ENCODE results near the gene CCNL2.

The CCNL2 gene

DNA sequence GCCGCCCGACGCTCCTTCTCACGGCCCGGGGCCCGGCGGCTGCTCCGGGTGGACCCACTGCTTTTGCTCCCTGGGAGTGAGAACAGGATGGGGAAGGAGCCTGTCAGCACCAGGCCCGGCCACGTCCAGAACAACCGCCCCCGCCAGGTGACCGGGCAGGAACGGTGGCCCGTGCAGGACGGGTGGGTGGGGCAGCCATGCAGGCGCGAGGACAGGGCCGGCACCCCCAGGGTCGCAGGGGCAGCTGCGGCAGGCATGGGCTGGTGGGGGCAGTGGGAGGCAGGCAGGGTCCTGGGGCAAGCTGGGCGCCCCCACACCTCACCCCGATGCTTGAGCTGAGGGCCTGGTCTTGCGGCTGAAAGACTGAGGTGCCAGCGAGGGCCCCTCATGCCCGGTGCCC is 62.7 kb downstream of the CCNL2 start:
- H3K9me3 ChIP-seq (ENCODE audit: insufficient read depth, low read length, severe bottlenecking) = no peaks in the 10 kb centered on the region
- no peak overlapping the region for H2AFZ ChIP-seq (ENCODE audit: low read depth, low read length)
- H3K4me3 ChIP-seq (ENCODE audit: low read depth in 1 of 2, low read length in 2 of 2) = no peak overlapping the region
- no peak for TF ChIP-seq EZH2 (IDR thresholded peaks at IDR 0.05; ENCODE audit: borderline replicate concordance, low read depth, low read length, severe bottlenecking)
- TF ChIP-seq, protein P1, sequence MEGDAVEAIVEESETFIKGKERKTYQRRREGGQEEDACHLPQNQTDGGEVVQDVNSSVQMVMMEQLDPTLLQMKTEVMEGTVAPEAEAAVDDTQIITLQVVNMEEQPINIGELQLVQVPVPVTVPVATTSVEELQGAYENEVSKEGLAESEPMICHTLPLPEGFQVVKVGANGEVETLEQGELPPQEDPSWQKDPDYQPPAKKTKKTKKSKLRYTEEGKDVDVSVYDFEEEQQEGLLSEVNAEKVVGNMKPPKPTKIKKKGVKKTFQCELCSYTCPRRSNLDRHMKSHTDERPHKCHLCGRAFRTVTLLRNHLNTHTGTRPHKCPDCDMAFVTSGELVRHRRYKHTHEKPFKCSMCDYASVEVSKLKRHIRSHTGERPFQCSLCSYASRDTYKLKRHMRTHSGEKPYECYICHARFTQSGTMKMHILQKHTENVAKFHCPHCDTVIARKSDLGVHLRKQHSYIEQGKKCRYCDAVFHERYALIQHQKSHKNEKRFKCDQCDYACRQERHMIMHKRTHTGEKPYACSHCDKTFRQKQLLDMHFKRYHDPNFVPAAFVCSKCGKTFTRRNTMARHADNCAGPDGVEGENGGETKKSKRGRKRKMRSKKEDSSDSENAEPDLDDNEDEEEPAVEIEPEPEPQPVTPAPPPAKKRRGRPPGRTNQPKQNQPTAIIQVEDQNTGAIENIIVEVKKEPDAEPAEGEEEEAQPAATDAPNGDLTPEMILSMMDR (IDR thresholded peaks at IDR 0.05; ENCODE audit: borderline replicate concordance, extremely low read depth, low read length, poor library complexity, severe bottlenecking) = no peak
- H3K4me2 ChIP-seq (ENCODE audit: insufficient read depth, low read length) = no peak overlapping the region
- H4K20me1 ChIP-seq (ENCODE audit: insufficient read depth, low read length) = peaks cover 56% of the 10 kb centered on the region
- H3K27me3 ChIP-seq (ENCODE audit: insufficient read depth, low read length, poor library complexity) = no peaks in the 10 kb centered on the region
- no peak overlapping the region for H3K27ac ChIP-seq (ENCODE audit: low read length)
- H3K79me2 ChIP-seq (ENCODE audit: insufficient read depth, low read length) = no peaks in the 10 kb centered on the region
- DNase-seq (no peak), ATAC-seq (ENCODE audit: insufficient read depth, low read depth) (no peak)
- no peak overlapping the region for H3K9ac ChIP-seq (ENCODE audit: low read depth, low read length)
- H3K36me3 ChIP-seq (ENCODE audit: insufficient read depth, low read length) = peaks cover 32% of the 10 kb centered on the region
- no peaks in the 10 kb centered on the region for H3K4me1 ChIP-seq (ENCODE audit: insufficient read depth, low read length)

DNA sequence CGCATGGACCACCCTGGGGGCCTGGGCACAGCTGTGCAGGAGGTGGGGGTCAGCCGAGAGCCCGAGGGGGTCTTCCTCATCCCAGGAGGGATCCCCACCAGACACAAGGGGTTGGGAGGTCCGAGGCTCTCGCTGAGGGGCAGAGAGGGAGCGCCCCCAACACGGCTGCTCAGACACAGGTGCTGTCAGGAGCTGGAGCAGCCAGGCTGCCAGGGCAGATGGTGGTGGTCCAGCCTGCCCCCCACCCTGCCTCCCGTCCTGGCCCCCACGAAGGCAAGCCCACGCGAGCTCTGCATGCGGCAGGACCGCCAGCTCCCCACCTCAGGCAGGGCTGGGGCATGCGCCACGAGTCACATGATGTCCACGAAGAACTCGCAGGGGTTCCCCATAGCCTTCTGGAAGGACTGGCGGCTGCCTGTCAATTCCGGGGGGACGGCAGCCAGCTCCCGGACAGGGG is 63.3 kb downstream of the CCNL2 start:
- H3K27me3 ChIP-seq (ENCODE audit: insufficient read depth, low read length, poor library complexity) = no peaks in the 10 kb centered on the region
- peaks cover 51% of the 10 kb centered on the region for H4K20me1 ChIP-seq (ENCODE audit: insufficient read depth, low read length)
- no peak overlapping the region for H3K9ac ChIP-seq (ENCODE audit: low read depth, low read length)
- H3K36me3 ChIP-seq (ENCODE audit: insufficient read depth, low read length) = peaks cover 25% of the 10 kb centered on the region
- H3K27ac ChIP-seq (ENCODE audit: low read length) = no peak overlapping the region
- no peaks in the 10 kb centered on the region for H3K4me1 ChIP-seq (ENCODE audit: insufficient read depth, low read length)
- no peak overlapping the region for H3K4me3 ChIP-seq (ENCODE audit: low read depth in 1 of 2, low read length in 2 of 2)
- no peak overlapping the region for H2AFZ ChIP-seq (ENCODE audit: low read depth, low read length)
- no peaks in the 10 kb centered on the region for H3K79me2 ChIP-seq (ENCODE audit: insufficient read depth, low read length)
- H3K9me3 ChIP-seq (ENCODE audit: insufficient read depth, low read length, severe bottlenecking) = no peaks in the 10 kb centered on the region
- H3K4me2 ChIP-seq (ENCODE audit: insufficient read depth, low read length) = no peak overlapping the region
- DNase-seq (no peak), ATAC-seq (ENCODE audit: insufficient read depth, low read depth) (no peak)
- TF ChIP-seq, protein P1 (IDR thresholded peaks at IDR 0.05; ENCODE audit: borderline replicate concordance, extremely low read depth, low read length, poor library complexity, severe bottlenecking) = no peak
- no peak for TF ChIP-seq EZH2 (IDR thresholded peaks at IDR 0.05; ENCODE audit: borderline replicate concordance, low read depth, low read length, severe bottlenecking)

All from DND-41 (cell line).